ENCODE data around the gene AKAP8L. TPM values are rescaled to one million over a fixed set of nuclear protein-coding genes. Genes with fewer than 3 reads are reported as not detected.

The AKAP8L gene
- total and polyA plus RNA-seq, 10 of the 15 experiments (the other 5 are each of a cell fraction or from before 2014, with no cell fraction given), result 0.66 to 64.3 (median 40.0) TPM

- FAIRE-seq (no peak), DNase-seq (ENCODE audit: low read depth, low spot score) (no peak), ATAC-seq (no peak)
- H3K79me2 ChIP-seq (ENCODE audit: control insufficient read depth, insufficient read depth, low read length), result peaks cover 23% of the 10 kb centered on the region
- TF ChIP-seq BCL11A (IDR thresholded peaks at IDR 0.05; ENCODE audit: low read depth, low read length) (no peak), HCFC1 (IDR thresholded peaks at IDR 0.05; ENCODE audit: low read length) (no peak), TBL1XR1 (IDR thresholded peaks at IDR 0.05; ENCODE audit: low read depth, low read length) (no peak), CBX3 (IDR thresholded peaks at IDR 0.05; ENCODE audit: borderline replicate concordance, low read depth) (no peak), EED (IDR thresholded peaks at IDR 0.05; ENCODE audit: low read depth) (no peak), JUNB (IDR thresholded peaks at IDR 0.05) (no peak), ETV6 (conservative IDR thresholded peaks at IDR 0.05 in 1 of 2, IDR thresholded peaks at IDR 0.05 in 1 of 2; ENCODE audit: borderline replicate concordance in 1 of 2, low read depth in 1 of 2) (no peak), RBBP5 (conservative IDR thresholded peaks at IDR 0.05) (no peak), BMI1 (IDR thresholded peaks at IDR 0.05; ENCODE audit: borderline replicate concordance) (no peak), NFIC (IDR thresholded peaks at IDR 0.05; ENCODE audit: low read depth, low read length) (no peak)
- TF ChIP-seq, protein P1, sequence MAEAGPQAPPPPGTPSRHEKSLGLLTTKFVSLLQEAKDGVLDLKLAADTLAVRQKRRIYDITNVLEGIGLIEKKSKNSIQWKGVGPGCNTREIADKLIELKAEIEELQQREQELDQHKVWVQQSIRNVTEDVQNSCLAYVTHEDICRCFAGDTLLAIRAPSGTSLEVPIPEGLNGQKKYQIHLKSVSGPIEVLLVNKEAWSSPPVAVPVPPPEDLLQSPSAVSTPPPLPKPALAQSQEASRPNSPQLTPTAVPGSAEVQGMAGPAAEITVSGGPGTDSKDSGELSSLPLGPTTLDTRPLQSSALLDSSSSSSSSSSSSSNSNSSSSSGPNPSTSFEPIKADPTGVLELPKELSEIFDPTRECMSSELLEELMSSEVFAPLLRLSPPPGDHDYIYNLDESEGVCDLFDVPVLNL (IDR thresholded peaks at IDR 0.05; ENCODE audit: low read depth, low read length), result no peak
- TF ChIP-seq, protein P2, sequence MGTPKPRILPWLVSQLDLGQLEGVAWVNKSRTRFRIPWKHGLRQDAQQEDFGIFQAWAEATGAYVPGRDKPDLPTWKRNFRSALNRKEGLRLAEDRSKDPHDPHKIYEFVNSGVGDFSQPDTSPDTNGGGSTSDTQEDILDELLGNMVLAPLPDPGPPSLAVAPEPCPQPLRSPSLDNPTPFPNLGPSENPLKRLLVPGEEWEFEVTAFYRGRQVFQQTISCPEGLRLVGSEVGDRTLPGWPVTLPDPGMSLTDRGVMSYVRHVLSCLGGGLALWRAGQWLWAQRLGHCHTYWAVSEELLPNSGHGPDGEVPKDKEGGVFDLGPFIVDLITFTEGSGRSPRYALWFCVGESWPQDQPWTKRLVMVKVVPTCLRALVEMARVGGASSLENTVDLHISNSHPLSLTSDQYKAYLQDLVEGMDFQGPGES (IDR thresholded peaks at IDR 0.05), result no peak
- TF ChIP-seq, protein P3, sequence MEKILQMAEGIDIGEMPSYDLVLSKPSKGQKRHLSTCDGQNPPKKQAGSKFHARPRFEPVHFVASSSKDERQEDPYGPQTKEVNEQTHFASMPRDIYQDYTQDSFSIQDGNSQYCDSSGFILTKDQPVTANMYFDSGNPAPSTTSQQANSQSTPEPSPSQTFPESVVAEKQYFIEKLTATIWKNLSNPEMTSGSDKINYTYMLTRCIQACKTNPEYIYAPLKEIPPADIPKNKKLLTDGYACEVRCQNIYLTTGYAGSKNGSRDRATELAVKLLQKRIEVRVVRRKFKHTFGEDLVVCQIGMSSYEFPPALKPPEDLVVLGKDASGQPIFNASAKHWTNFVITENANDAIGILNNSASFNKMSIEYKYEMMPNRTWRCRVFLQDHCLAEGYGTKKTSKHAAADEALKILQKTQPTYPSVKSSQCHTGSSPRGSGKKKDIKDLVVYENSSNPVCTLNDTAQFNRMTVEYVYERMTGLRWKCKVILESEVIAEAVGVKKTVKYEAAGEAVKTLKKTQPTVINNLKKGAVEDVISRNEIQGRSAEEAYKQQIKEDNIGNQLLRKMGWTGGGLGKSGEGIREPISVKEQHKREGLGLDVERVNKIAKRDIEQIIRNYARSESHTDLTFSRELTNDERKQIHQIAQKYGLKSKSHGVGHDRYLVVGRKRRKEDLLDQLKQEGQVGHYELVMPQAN (conservative IDR thresholded peaks at IDR 0.05), result no peak
- TF ChIP-seq, protein P4, sequence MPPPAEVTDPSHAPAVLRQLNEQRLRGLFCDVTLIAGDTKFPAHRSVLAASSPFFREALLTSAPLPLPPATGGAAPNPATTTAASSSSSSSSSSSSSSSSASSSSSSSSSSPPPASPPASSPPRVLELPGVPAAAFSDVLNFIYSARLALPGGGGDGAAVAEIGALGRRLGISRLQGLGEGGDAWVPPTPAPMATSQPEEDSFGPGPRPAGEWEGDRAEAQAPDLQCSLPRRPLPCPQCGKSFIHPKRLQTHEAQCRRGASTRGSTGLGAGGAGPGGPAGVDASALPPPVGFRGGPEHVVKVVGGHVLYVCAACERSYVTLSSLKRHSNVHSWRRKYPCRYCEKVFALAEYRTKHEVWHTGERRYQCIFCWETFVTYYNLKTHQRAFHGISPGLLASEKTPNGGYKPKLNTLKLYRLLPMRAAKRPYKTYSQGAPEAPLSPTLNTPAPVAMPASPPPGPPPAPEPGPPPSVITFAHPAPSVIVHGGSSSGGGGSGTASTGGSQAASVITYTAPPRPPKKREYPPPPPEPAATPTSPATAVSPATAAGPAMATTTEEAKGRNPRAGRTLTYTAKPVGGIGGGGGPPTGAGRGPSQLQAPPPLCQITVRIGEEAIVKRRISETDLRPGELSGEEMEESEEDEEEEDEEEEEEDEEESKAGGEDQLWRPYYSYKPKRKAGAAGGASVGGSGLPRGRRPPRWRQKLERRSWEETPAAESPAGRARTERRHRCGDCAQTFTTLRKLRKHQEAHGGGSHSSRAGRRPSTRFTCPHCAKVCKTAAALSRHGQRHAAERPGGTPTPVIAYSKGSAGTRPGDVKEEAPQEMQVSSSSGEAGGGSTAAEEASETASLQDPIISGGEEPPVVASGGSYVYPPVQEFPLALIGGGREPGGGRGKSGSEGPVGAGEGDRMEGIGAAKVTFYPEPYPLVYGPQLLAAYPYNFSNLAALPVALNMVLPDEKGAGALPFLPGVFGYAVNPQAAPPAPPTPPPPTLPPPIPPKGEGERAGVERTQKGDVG (CRISPR knock-in tag; IDR thresholded peaks at IDR 0.05), result no peak
- no peaks in the 10 kb centered on the region for H3K9me3 ChIP-seq (replicated peaks; ENCODE audit: control insufficient read depth, insufficient read depth, low read length)
- peaks cover 13% of the 10 kb centered on the region; the same call in 1 of the 2 replicates for H4K20me1 ChIP-seq (ENCODE audit: control insufficient read depth, insufficient read depth)
- H3K4me3 ChIP-seq, result no peak overlapping the region
- in situ Hi-C loops (cut with MboI), result no loop called here
- H3K27ac ChIP-seq (ENCODE audit: control insufficient read depth, insufficient read depth), result no peak overlapping the region
- H3K9ac ChIP-seq (ENCODE audit: control insufficient read depth, insufficient read depth, low read length), result no peak overlapping the region
- WGBS (ENCODE audit: insufficient coverage, insufficient replicate concordance, low lambda C conversion rate, missing lambda C conversion rate), result 99% methylated on average over 17 of the region's 17 CpGs
- H3K27me3 ChIP-seq (replicated peaks in 1 of 2; ENCODE audit: control insufficient read depth in 2 of 2, insufficient read depth in 2 of 2, low read length in 1 of 2), result no peaks in the 10 kb centered on the region
- BruUV-seq (replicated peaks), result no TSS peak
- POLR2A ChIA-PET, result no interaction called here
- intact Hi-C loops (cut with micrococcal nuclease; ENCODE audit: unreplicated experiment), result no loop called here
- no peaks in the 10 kb centered on the region for H3K4me1 ChIP-seq (ENCODE audit: control insufficient read depth, insufficient read depth, low read length)
- peaks cover 19 to 65% of the 10 kb centered on the region in 2 experiments; a peak in 3 of 4 replicates for H3K36me3 ChIP-seq (ENCODE audit: control insufficient read depth in 2 of 2, insufficient read depth in 2 of 2, low read length in 1 of 2)
- SMC1A ChIA-PET (ENCODE audit: uncharacterized antibody, unreplicated experiment), result no interaction called here
- CTCF ChIA-PET, result interaction anchor here (0.6 kb wide), 1 partner anchor 154 kb away, joined by 4 read pairs; no protein-coding TSS in a partner anchor
- RAD21 ChIA-PET (ENCODE audit: unreplicated experiment), result no interaction called here
- H2AFZ ChIP-seq (ENCODE audit: control insufficient read depth, low read depth, low read length), result no peak overlapping the region
- no peak overlapping the region for H3K4me2 ChIP-seq (ENCODE audit: control insufficient read depth, insufficient read depth)
Observed at GRCh38 chr19:15401397-15401710, 17.4 kb downstream of the AKAP8L start.
